ENCODE data around the gene CDC6. TPM values are rescaled to one million over a fixed set of nuclear protein-coding genes. Genes with fewer than 3 reads are reported as not detected.

CDC6 gene
- total RNA-seq, 1 donor from 2014 or later: 1.4 TPM

GRCh38 chr17:40317880-40318829 lies 30.5 kb downstream of the CDC6 start:
- Histone ChIP-seq H3K27ac (peak overlapping the region; percentile 98), H3K9me3 (no peaks in the 10 kb centered on the region), H3K27me3 (no peaks in the 10 kb centered on the region), H3K4me1 (peaks cover 74% of the 10 kb centered on the region), H3K36me3 (no peaks in the 10 kb centered on the region), H3K4me3 (peak overlapping the region; percentile 100)
- intact Hi-C loops (cut with DNase I): no loop called here
- TF ChIP-seq CTCF (IDR thresholded peaks at IDR 0.05): no peak
- DNase-seq (peak; percentile 98), ATAC-seq (peak; percentile 89)

- Histone ChIP-seq H3K36me3 (no peaks in the 10 kb centered on the region), H3K27me3 (no peaks in the 10 kb centered on the region), H3K9me3 (no peaks in the 10 kb centered on the region), H3K4me3 (peak overlapping the region; percentile 100), H3K4me1 (peaks cover 73% of the 10 kb centered on the region), H3K27ac (peak overlapping the region; percentile 98)
- DNase-seq: peak; percentile 69
- no peak for TF ChIP-seq CTCF (IDR thresholded peaks at IDR 0.05)
- ATAC-seq: no peak
- intact Hi-C loops (cut with DNase I): no loop called here
Observed at GRCh38 chr17:40318830-40319391, 31.2 kb downstream of the CDC6 start.

DNA sequence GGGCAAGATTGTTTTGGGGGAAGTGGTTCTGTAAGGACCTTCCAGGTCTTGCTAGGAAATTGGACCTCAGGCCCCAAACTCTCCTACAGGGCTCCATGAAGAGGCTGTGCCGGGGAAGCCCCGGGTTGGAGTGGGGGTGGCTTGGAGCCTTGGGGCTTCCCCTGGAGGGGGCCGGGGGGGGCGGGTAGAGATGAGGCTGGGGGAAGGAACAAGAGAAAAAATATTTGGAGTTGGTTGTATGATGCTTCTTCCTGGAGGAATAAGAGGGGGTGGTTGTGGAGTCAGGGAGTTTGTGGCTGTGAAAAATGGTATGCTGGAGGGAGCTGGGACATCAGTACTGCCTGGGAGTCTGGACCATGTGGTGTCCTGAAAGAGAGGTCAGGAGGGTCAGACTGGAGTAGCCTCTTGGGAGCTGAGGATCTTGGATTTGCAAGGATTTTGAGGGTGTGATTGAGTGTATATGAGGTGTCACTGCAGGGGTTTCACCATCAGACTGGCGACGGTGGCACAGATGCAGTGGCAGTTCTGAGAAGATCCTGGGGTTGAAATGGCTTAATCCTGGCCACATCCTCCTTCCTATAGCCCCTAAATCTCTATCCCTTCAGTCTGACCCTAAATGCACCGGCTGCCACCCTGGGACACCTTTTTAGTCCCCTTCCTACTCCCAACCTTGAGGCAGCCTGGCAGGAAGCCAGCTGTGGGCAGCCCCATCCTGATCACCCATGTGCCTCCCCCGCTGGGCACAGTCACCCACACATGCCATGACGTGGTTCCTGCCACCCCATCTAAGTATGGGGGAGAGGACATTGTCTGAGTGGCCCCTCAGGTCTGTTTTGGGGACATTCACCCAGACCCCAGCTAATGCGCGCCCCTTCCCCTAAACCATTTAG lies 32.2 kb downstream of the CDC6 start:
- ATAC-seq (no peak), DNase-seq (peak; percentile 85)
- Histone ChIP-seq H3K27me3 (no peaks in the 10 kb centered on the region), H3K9me3 (no peaks in the 10 kb centered on the region), H3K4me1 (peaks cover 74% of the 10 kb centered on the region), H3K4me3 (peak overlapping the region; percentile 100), H3K27ac (peak overlapping the region; percentile 98), H3K36me3 (no peaks in the 10 kb centered on the region)
- intact Hi-C loops (cut with DNase I): no loop called here
- no peak for TF ChIP-seq CTCF (IDR thresholded peaks at IDR 0.05)

- intact Hi-C loops (cut with DNase I): no loop called here
- Histone ChIP-seq H3K36me3 (no peaks in the 10 kb centered on the region), H3K27me3 (no peaks in the 10 kb centered on the region), H3K4me3 (peak overlapping the region; percentile 100), H3K27ac (peak overlapping the region; percentile 98), H3K4me1 (peaks cover 75% of the 10 kb centered on the region), H3K9me3 (no peaks in the 10 kb centered on the region)
- no peak for TF ChIP-seq CTCF (IDR thresholded peaks at IDR 0.05)
- DNase-seq (peak; percentile 81), ATAC-seq (no peak)
Observed at GRCh38 chr17:40320756-40321523, 33.3 kb downstream of the CDC6 start.

DNA sequence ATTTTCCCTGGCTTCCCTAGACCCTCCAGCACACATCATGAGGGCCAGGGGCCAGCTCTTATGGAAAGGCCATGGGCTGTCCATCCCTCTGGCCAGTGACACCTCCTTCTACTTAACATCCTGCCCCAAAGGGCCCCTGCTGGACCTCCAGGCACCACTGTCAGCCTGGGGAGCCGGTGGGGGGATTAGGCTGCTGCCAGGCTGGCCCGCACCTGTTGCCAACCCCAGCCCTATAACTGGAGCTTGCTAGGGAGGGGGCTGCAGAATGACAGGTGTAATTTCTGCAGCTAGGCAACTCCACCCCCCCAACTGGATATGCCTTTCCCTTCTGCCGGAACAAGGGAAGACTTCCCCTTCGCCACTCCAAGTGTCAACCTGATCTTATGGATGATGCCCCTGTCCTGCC lies 33.8 kb downstream of the CDC6 start:
- intact Hi-C loops (cut with DNase I): no loop called here
- no peak for TF ChIP-seq CTCF (IDR thresholded peaks at IDR 0.05)
- DNase-seq (no peak), ATAC-seq (no peak)
- H3K27me3 ChIP-seq: no peaks in the 10 kb centered on the region
- peak overlapping the region; percentile 100 for H3K4me3 ChIP-seq
- peaks cover 75% of the 10 kb centered on the region for H3K4me1 ChIP-seq
- no peaks in the 10 kb centered on the region for H3K36me3 ChIP-seq
- H3K9me3 ChIP-seq: no peaks in the 10 kb centered on the region
- peak overlapping the region; percentile 98 for H3K27ac ChIP-seq
